GM12878 (cell line): ENCODE results near the gene MBNL1. TPM values are rescaled to one million over a fixed set of nuclear protein-coding genes. Genes with fewer than 3 reads are reported as not detected.

Experiments
- ATAC-seq: fragments of 200-7000 bp; cut with Tn5 transposase; 3 replicates; pipeline ENCODE4 v1.9.1; 2020; ENCODE audit warnings: mild to moderate bottlenecking, moderate library complexity
- BruUV-seq: library from RNA; stranded (reverse); fragments of 400-500 nt; replicated peaks from 2 replicates; lab custom pipeline; 2021; lab: Mats Ljungman, UMichigan
- CTCF ChIA-PET: fragments of 300-600 bp; sonication (Branson Sonifier 250); formaldehyde crosslinking; extraction: SDS; loops from one replicate; lab custom pipeline; 2021; ENCODE audit warnings: inconsistent platforms; lab: Yijun Ruan, JAX
- POLR2A ChIA-PET: fragments of 350-600 bp; formaldehyde crosslinking; extraction: SDS; loops from one replicate; lab custom pipeline; 2021; ENCODE audit warnings: inconsistent platforms; lab: Charles Lee
- RAD21 ChIA-PET: fragments of 300-600 bp; sonication (Branson Sonifier 250); formaldehyde crosslinking; loops from one replicate; lab custom pipeline; 2023; ENCODE audit warnings: antibody characterized with exemption; ENCODE audit not compliant: unreplicated experiment; lab: Charles Lee
- SMC1A ChIA-PET: fragments of 300-600 bp; sonication (Branson Sonifier 250); formaldehyde crosslinking; loops from one replicate; lab custom pipeline; 2023; ENCODE audit not compliant: unreplicated experiment, uncharacterized antibody; lab: Charles Lee
- DNase-seq: peaks from one replicate; pipeline ENCODE4 v3.0.0-alpha.2; 2011; ENCODE audit warnings: low read depth, low spot score
- FAIRE-seq: peaks from 3 replicates; lab custom pipeline; 2011; peaks lifted over from hg19 to GRCh38; lab: Jason Lieb, UNC
- H2AFZ ChIP-seq: 2 replicates; pipeline ENCODE4 v1.6.0; 2011; ENCODE audit warnings: low read depth, low read length, control low read depth; ENCODE audit not compliant: control insufficient read depth
- H3K27ac ChIP-seq: 2 replicates; pipeline ENCODE4 v1.5.1; 2011; ENCODE audit warnings: control low read depth; ENCODE audit not compliant: control insufficient read depth, insufficient read depth
- H3K27me3 ChIP-seq, 2 experiments: replicated peaks in 1 of 2; 2 replicates each; pipeline versions ENCODE4 v1.6.0 to v1.6.1; 2011; ENCODE audit warnings: low read length in 1 of 2; ENCODE audit not compliant: control insufficient read depth in 2 of 2, insufficient read depth in 2 of 2
- H3K36me3 ChIP-seq, 2 experiments: 2 replicates each; pipeline ENCODE4 v1.5.1; 2011; ENCODE audit warnings: low read length in 1 of 2; ENCODE audit not compliant: control insufficient read depth in 2 of 2, insufficient read depth in 2 of 2
- H3K4me1 ChIP-seq: 2 replicates; pipeline ENCODE4 v1.6.1; 2011; ENCODE audit warnings: mild to moderate bottlenecking, low read length, moderate library complexity, mixed read lengths; ENCODE audit not compliant: control insufficient read depth, insufficient read depth
- H3K4me2 ChIP-seq: 2 replicates; pipeline ENCODE4 v1.6.0; 2011; ENCODE audit warnings: control low read depth; ENCODE audit not compliant: control insufficient read depth, insufficient read depth
- H3K4me3 ChIP-seq: fragments of 200-600 bp; sonication (generic); 2 replicates; pipeline ENCODE4 v1.5.1; 2016
- H3K79me2 ChIP-seq: 2 replicates; pipeline ENCODE4 v1.6.0; 2011; ENCODE audit warnings: low read length; ENCODE audit not compliant: control insufficient read depth, insufficient read depth
- H3K9ac ChIP-seq: 2 replicates; pipeline ENCODE4 v1.8.0; 2011; ENCODE audit warnings: low read length, control low read depth, mixed read lengths; ENCODE audit not compliant: control insufficient read depth, insufficient read depth
- H3K9me3 ChIP-seq: replicated peaks from 3 replicates; pipeline ENCODE4 v1.5.1; 2011; ENCODE audit warnings: mild to moderate bottlenecking, low read length; ENCODE audit not compliant: control insufficient read depth, insufficient read depth
- H4K20me1 ChIP-seq: 2 replicates; pipeline ENCODE4 v1.6.0; 2011; ENCODE audit not compliant: control insufficient read depth, insufficient read depth
- ATF3 ChIP-seq: IDR thresholded peaks from 2 replicates; pipeline ENCODE4 v1.6.1; 2011; ENCODE audit warnings: low read depth, mild to moderate bottlenecking, low read length, moderate library complexity, borderline replicate concordance; ENCODE audit errors: extremely low read depth
- EED ChIP-seq: sonication (generic); IDR thresholded peaks from 2 replicates; pipeline ENCODE4 v1.6.1; 2016; ENCODE audit warnings: antibody characterized with exemption, low read depth
- EGR1 ChIP-seq, 2 experiments: IDR thresholded peaks; 1 replicate in 1 of 2; 2 replicates in 1 of 2; pipeline ENCODE4 v1.6.1; 2011 to 2012; ENCODE audit warnings: low read depth in 2 of 2, low read length in 2 of 2, borderline replicate concordance in 1 of 2, mild to moderate bottlenecking in 1 of 2, moderate library complexity in 1 of 2
- ESRRA ChIP-seq: IDR thresholded peaks from 2 replicates; pipeline ENCODE4 v1.6.1; 2012; ENCODE audit warnings: mild to moderate bottlenecking, low read length, improper control_type of control experiment
- EZH2 ChIP-seq: IDR thresholded peaks from 2 replicates; pipeline ENCODE4 v1.6.1; 2012; ENCODE audit warnings: low read depth, mild to moderate bottlenecking, control low read depth, inconsistent platforms, low read length, borderline replicate concordance; ENCODE audit not compliant: control insufficient read depth
- HDAC6 ChIP-seq: fragments of 200-600 bp; sonication (generic); IDR thresholded peaks from one replicate; pipeline ENCODE4 v1.8.0; 2017; ENCODE audit warnings: antibody characterized with exemption; ENCODE audit not compliant: unreplicated experiment
- IRF3 ChIP-seq: fragments of 450-650 bp; IDR thresholded peaks from 2 replicates; pipeline ENCODE4 v1.6.1; 2014; ENCODE audit warnings: mild to moderate bottlenecking
- IRF5 ChIP-seq: fragments of 450-650 bp; IDR thresholded peaks from 2 replicates; pipeline ENCODE4 v1.6.1; 2017; ENCODE audit warnings: borderline replicate concordance
- NFIC ChIP-seq: IDR thresholded peaks from 2 replicates; pipeline ENCODE4 v1.6.1; 2012; ENCODE audit warnings: low read depth, mild to moderate bottlenecking, inconsistent platforms, low read length, moderate library complexity
- NFYA ChIP-seq: IDR thresholded peaks from 2 replicates; pipeline ENCODE4 v1.6.1; 2011; ENCODE audit warnings: low read depth, mild to moderate bottlenecking, low read length, improper control_type of control experiment, borderline replicate concordance
- NR2C1 ChIP-seq: fragments of 450-650 bp; IDR thresholded peaks from 2 replicates; pipeline ENCODE4 v1.6.1; 2017; ENCODE audit warnings: antibody characterized with exemption, mild to moderate bottlenecking, moderate library complexity
- NR2F1 ChIP-seq: fragments of 450-650 bp; conservative IDR thresholded peaks from 2 replicates; pipeline ENCODE4 v1.6.1; 2017; ENCODE audit warnings: mild to moderate bottlenecking
- PAX5 ChIP-seq: IDR thresholded peaks from 2 replicates; pipeline ENCODE4 v1.6.1; 2011; ENCODE audit warnings: low read depth, low read length, borderline replicate concordance
- PAX8 ChIP-seq: fragments of 450-650 bp; IDR thresholded peaks from 2 replicates; pipeline ENCODE4 v1.6.1; 2017; ENCODE audit warnings: mild to moderate bottlenecking, moderate library complexity
- RELA ChIP-seq: fragments of 450-650 bp; IDR thresholded peaks from 2 replicates; pipeline ENCODE4 v1.8.0; 2014; ENCODE audit warnings: borderline replicate concordance; ENCODE audit not compliant: partially characterized antibody
- STAT1 ChIP-seq: fragments of 450-650 bp; conservative IDR thresholded peaks from 2 replicates; pipeline ENCODE4 v1.6.1; 2014; ENCODE audit warnings: antibody characterized with exemption, mild to moderate bottlenecking
- SUPT20H ChIP-seq: IDR thresholded peaks from 2 replicates; pipeline ENCODE4 v1.6.1; 2011; ENCODE audit warnings: low read depth, mild to moderate bottlenecking, low read length, moderate library complexity, borderline replicate concordance; ENCODE audit not compliant: control insufficient read depth
- SUZ12 ChIP-seq: fragments of 200-600 bp; sonication (generic); IDR thresholded peaks from one replicate; pipeline ENCODE4 v1.6.1; 2018; ENCODE audit warnings: antibody characterized with exemption, mild to moderate bottlenecking; ENCODE audit not compliant: unreplicated experiment
- WRNIP1 ChIP-seq: IDR thresholded peaks from 2 replicates; pipeline ENCODE4 v1.6.1; 2011; ENCODE audit warnings: low read depth, low read length, improper control_type of control experiment, borderline replicate concordance
- ZBED1 ChIP-seq: IDR thresholded peaks from 2 replicates; pipeline ENCODE4 v1.6.1; 2016; ENCODE audit warnings: borderline replicate concordance
- WGBS: methylation state at CpG from one replicate; pipeline ENCODE4 v1.1.6; 2016; ENCODE audit warnings: low lambda C conversion rate; ENCODE audit not compliant: insufficient replicate concordance, insufficient coverage; ENCODE audit errors: missing lambda C conversion rate; 5-methylcytosine and 5-hydroxymethylcytosine counted together
- in situ Hi-C: fragments of 300-500 bp; cut with MboI; formaldehyde crosslinking; loops from 9 replicates; pipeline ENCODE4 v1.14.3; 2018; ENCODE audit warnings: mixed read lengths
- intact Hi-C: fragments of 100-400 bp; cut with micrococcal nuclease; formaldehyde crosslinking; loops from one replicate; pipeline ENCODE4 v1.14.2; 2022; ENCODE audit not compliant: unreplicated experiment
- polyA plus RNA-seq, 11 experiments: library from polyadenylated mRNA; depleted of rRNA in 4 of 11; unstranded in 6 of 11; stranded (reverse) in 5 of 11; fragments of >200 nt; fragmentation: Nextera tagmentation in 4 of 11; fragmentation: Illumina TruSeq in 1 of 11; extraction: Ambion mirVana in 4 of 11; extraction: Trizol in 1 of 11; gene quantifications; 1 replicate in 1 of 11; 2 replicates in 10 of 11; pipeline versions ENCODE4 v1.2.1 to v1.2.3, GENCODE V29; 2011 to 2016; ENCODE audit warnings: inconsistent platforms in 2 of 11, missing spikeins in 2 of 11, low read depth in 1 of 11
- total RNA-seq, 4 experiments: library from RNA; depleted of rRNA in 3 of 4; stranded (reverse); fragments of >200 nt in 3 of 4; fragmentation: Illumina TruSeq in 1 of 4; extraction: Trizol in 1 of 4; gene quantifications; 2 replicates each; pipeline versions ENCODE4 v1.2.1 to v1.2.3, GENCODE V29; 2013 to 2021

The MBNL1 gene
- total and polyA plus RNA-seq, 10 of the 15 experiments (the other 5 are each of a cell fraction or from before 2014, with no cell fraction given), result 59.6 to 337 (median 143) TPM

GRCh38 chr3:152315623-152316022 lies 46.9 kb downstream of the MBNL1 start (continued):
- TF ChIP-seq ZBED1, result no peak
- no peak for TF ChIP-seq WRNIP1

GRCh38 chr3:152316318-152316717 lies 47.6 kb downstream of the MBNL1 start:
- ChIA-PET POLR2A (interaction anchor here (0.7 kb wide), 1 partner anchor 12 kb away, joined by 3 read pairs; no protein-coding TSS in a partner anchor), CTCF (interaction anchor here (3.5 kb wide), 1 partner anchor 8 kb away, joined by 11 read pairs; no protein-coding TSS in a partner anchor), RAD21 (interaction anchor here (0.8 kb wide), 1 partner anchor 128 kb away, joined by 3 read pairs; no protein-coding TSS in a partner anchor), SMC1A (interaction anchor here (0.9 to 6.3 kb wide), 6 partner anchors 9 to 132 kb away, joined by 3 to 72 read pairs (median 15); no protein-coding TSS in a partner anchor)
- Histone ChIP-seq H3K27me3 (no peaks in the 10 kb centered on the region), H3K9me3 (peaks cover 6% of the 10 kb centered on the region), H3K4me1 (no peaks in the 10 kb centered on the region), H3K4me3 (no peak overlapping the region), H3K4me2 (no peak overlapping the region), H4K20me1 (no peaks in the 10 kb centered on the region), H3K27ac (no peak overlapping the region), H3K36me3 (peaks cover 0 to 20% of the 10 kb centered on the region in 2 experiments; a peak in 1 of 4 replicates), H2AFZ (no peak overlapping the region), H3K9ac (no peak overlapping the region), H3K79me2 (peaks cover 85% of the 10 kb centered on the region)
- no peak for ATAC-seq
- 100% methylated on average over 1 of the region's 1 CpG for WGBS
- intact Hi-C loops (no loop called here), in situ Hi-C loops (no loop called here)
- DNase-seq, result no peak
- no TSS peak for BruUV-seq
- no peak for FAIRE-seq
- no peak for TF ChIP-seq NR2C1
- TF ChIP-seq SUZ12, result no peak
- TF ChIP-seq PAX5, result no peak
- TF ChIP-seq STAT1, result no peak
- TF ChIP-seq IRF3, result no peak
- no peak for TF ChIP-seq ATF3
- no peak for TF ChIP-seq HDAC6
- no peak for TF ChIP-seq RELA
- TF ChIP-seq SUPT20H, result no peak
- no peak for TF ChIP-seq NFYA
- TF ChIP-seq NFIC, result no peak
- no peak for TF ChIP-seq EZH2
- TF ChIP-seq IRF5, result no peak
- TF ChIP-seq EGR1 (IDR thresholded peaks at IDR 0.05; ENCODE audit: borderline replicate concordance in 1 of 2, low read depth in 2 of 2, low read length in 2 of 2), result no peak
- no peak for TF ChIP-seq PAX8
- no peak for TF ChIP-seq ESRRA
- TF ChIP-seq NR2F1, result no peak
- TF ChIP-seq EED, result no peak
